Measurements from ENCODE around the gene PTPN4.
"Not testable (repeated sequence)": the region's sequence is repeated elsewhere in the genome, so short reads cannot be mapped to it uniquely, and the experiment has no call there.

The PTPN4 gene

DNA sequence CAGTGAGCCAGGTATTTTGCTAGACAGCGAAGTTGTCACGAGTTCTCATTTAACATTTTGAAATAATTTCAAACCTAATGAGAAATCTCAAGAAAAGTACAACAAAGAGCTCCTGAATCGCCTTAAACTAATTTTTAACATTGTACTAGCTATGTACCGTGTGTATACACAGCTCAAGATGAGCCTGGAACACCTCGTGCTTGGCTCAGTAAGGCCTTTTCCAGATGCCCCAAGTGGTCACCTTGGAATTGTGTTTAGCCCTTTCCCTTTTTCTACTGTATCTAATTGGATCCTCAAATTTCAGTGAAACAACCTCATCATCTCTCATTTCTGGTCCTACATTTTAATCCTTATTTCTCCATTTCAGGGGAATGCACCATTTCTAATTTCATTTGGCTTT is 7.2 kb downstream of the PTPN4 start:
- DNase-seq (ENCODE audit: low spot score): no peak

GRCh38 chr2:119768742-119769141 is 9.0 kb downstream of the PTPN4 start:
- no peak for DNase-seq (ENCODE audit: low spot score)

DNA sequence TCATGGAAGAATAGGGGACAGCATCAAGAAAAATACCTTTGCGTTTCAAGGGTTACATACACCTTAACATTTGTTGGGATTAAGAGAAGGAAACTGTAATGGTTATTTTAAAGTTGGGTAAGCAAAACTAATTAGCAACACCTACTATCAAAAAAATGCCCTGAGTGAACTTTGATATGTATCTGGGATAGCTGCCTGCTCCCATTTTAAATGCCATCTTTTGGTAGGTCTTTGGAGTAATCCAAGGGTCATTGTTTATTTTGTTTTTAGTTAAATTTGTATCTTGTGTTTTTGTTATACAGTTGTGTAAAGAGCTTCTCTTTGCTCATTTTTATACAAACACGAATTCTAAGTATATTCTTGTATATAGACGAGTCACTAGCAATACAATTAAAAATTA is 9.9 kb downstream of the PTPN4 start:
- no peak for DNase-seq (ENCODE audit: low spot score)

GRCh38 chr2:119771331-119771730 is 11.6 kb downstream of the PTPN4 start:
- DNase-seq (ENCODE audit: low spot score): no peak

- DNase-seq (ENCODE audit: low spot score): no peak
These were observed 12.4 kb downstream of the PTPN4 start for GRCh38 chr2:119772128-119772527.

GRCh38 chr2:119772767-119773166 is 13.0 kb downstream of the PTPN4 start:
- DNase-seq (ENCODE audit: low spot score): no peak

- DNase-seq (ENCODE audit: low spot score): no peak
These were observed 14.3 kb downstream of the PTPN4 start for GRCh38 chr2:119774026-119774425.

- DNase-seq (ENCODE audit: low spot score): no peak
These were observed 15.4 kb downstream of the PTPN4 start for GRCh38 chr2:119775102-119775501.

DNA sequence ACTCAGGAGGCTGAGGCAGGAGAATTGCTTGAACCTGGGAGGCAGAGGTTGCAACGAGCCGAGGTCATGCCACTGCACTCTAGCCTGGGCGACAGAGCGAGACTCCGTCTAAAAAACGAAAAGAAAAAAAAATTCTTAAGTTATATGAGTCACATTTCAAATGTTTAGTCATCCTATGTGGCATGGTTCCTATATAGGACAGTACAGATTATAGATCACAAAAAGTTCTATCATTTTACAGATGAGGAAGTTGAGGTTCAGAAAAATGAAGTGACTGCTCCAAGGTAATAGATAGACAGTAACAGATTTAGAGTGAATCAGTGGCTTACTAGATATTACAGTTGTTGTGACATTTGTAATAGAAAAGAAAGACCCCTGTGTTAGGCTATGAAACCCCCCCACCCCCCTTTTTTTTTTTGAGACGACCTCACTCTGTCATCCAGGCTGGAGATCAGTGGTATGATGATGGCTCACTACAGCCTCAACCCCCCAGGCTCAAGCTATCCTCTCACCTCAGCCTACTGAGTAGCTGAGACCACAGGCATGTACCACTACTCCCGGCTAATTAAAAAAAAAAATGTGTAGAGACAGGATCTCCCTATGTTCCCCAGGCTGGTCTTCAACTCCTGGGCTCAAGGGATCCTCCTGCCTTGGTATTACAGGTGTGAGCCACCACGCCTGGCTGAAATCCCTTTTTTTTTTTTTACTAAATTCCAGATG is 22.7 kb downstream of the PTPN4 start:
- no peak for DNase-seq (ENCODE audit: low spot score)

DNA sequence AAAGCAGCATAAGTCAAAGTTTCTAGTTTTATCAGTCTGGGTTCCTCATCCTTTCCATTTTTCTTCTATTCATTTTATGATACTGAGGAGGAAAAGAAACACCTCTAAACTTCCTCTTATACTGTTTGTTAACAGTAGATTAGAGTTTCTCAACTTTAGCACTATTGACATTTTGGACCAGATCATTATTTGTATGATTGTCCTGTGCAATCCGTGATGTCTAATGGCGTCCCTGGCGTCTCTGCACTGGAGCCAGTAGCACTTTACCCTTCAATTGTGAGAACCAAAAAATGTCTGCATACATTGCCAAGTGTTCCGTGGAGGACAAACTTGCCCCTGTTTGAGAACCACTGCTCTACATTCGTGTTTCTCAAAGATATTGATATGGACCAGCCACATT is 25.2 kb downstream of the PTPN4 start:
- DNase-seq (ENCODE audit: low spot score): no peak

GRCh38 chr2:119786295-119786694 is 26.6 kb downstream of the PTPN4 start:
- no peak for DNase-seq (ENCODE audit: low spot score)

DNA sequence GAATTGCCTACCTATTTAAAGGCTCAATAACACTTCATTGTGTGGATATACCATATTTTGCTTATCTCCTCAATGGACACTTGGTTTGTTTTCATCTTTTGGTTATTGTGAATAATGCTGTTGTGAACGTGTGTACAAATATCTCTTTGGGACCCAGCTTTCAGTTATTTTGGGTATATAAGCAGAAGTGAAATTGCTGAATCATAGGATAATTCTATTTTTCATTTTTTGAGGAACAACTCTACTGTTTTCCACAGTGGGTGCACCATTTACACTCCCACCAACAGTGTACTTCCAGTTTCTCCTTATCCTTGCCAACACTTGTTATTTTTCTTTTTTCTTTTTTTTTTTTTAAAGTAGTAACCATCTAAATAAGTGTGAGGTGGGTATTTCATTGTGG is 29.0 kb downstream of the PTPN4 start:
- no peak for DNase-seq (ENCODE audit: low spot score)

DNA sequence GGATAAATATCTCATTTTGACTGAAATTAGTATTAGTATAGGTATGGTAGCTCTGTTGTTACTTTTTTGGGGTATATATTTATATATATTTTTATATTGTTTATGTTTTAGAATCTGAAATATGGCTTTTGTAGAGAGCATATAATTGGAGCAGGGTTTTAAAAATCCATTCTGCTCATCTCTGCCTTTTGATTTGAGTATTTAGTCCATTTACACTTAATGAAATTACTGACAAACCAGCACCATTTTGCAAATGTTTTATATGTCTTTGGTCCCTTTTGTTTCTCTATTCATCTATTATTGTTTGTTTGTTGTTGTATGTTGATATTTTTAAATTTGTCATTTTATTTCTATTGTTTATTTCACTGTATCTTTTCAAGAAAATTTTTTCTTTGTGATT is 30.7 kb downstream of the PTPN4 start:
- no peak for DNase-seq (ENCODE audit: low spot score)

DNA sequence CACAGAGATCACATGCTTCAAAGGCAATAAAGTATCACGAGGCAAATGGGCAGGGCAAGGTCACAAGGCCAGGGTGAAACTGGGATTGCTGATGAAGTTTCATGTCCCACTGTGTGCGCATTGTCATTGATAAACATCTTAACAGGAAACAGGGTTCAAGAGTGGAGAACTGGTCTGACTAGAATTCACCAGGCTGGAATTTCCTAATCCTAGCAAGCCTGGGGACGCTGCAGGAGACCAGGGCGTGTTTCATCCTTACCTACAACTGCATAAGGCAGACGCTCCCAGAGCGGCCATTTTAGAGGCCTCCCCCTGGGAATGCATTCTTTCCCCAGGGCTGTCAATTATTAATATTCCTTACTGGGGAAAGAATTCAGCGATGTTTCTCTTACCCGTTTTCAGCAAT is 33.2 kb downstream of the PTPN4 start:
- DNase-seq (ENCODE audit: low spot score): no peak

DNA sequence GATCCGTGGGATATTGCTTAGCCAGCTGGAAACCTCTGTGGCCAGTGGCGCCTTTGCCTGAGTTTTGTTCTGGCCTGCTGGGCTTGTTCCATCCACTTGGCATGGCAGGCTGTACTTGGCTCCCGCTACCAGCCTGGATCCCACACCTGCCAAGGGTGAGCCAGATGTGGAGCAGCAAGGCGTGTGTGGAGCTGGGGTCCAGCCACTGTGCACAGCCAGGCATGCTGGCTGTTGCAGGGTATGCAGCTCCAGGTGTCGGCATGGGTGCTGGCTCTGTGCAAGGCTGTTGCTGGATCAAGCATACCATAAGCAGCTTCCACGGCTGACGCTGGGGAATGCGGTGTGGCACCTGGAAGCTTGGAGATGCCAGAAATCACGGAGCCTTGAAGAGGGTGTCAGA is 34.5 kb downstream of the PTPN4 start:
- DNase-seq (ENCODE audit: low spot score): no peak

DNA sequence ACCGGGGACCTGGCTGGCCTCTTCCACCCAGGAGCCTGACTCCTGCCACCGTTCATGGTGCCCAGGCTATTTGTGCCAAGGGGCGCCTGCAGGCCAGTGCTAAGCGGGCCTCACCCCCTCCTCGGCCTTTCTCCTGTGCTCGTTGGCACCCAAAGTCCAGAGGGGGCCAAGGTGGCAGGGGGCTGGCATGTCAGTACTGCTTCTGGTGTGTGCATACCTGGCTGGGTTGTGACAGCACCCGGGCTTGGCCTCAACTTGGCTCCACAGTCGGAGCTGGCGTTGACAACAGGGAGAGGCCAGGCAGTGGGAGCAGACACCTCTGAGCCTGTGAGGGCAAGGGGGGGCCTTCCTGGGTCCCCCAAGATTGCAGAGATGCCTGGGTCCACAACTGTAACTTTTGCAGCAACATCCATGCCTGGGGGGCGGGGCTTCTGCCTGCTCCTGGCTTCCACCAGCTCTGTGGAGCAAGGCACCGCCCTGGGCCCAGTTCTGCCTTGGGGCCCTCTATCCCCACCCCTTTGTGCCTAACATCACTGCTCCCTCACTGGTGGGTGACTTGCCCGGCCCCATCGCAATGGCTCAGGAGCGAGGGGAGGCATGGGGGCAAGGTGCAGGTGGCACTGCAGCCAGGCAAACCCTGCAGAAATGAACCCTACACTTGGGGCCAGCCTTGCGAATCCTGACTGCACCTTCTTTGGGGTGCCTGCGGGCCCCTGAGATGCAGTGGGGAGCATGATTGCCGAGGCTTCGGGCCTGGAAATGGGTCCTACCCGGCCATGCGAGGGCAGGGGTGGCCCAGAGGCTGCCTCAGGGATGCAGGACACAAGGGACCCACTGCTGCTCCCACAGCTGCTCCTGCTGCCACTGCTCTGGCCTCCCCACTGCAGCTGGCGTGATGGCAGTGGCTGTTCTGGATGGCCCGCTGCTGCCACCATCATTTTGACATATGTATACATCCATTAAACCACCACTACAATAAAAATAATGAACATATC is 35.9 kb downstream of the PTPN4 start:
- DNase-seq (ENCODE audit: low spot score): no peak

DNA sequence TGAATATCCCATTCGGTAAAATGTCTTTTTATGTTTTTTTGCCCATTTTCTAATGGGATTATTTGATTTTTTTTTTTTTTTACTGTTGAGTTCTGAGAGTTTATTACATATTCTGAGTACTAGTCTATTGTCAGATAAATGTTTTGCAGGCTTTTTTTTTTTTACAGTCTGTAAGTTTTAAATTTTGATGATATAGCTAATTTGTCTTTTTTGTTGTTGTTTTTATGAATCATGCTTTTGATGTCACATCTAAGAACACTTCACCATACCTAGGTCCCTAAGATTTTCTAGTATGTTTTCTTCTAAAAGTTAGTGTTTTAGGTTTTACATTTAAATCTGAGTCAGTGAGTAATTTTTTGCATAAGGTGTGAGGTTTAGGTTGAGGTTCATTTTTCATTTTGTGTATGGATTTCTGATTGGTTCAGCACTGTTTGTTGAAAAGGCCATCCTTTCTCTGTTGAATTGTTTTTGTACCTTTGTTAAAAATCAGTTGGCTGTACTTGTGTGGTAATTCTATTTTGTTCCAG is 40.7 kb downstream of the PTPN4 start:
- no peak for DNase-seq (ENCODE audit: low spot score)

- no peak for DNase-seq (ENCODE audit: low spot score)
These were observed 41.3 kb downstream of the PTPN4 start for GRCh38 chr2:119801040-119801439.

DNA sequence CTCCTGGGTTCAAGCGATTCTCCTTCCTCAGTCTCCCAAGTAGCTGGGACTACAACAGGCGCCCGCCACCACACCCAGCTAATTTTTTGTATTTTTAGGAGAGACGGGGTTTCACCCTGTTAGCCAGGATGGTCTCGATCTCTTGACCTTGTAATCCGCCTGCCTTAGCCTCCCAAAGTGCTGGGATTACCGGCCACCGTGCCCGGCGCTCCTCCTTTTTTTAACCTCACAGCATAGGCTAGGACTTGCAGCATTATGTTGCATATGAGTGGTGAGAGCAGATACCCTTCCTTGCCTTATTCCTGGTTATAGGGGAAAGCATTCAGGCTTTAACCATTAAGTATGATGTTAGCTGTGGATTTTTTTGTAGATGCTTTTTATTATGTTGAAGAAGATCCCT is 42.3 kb downstream of the PTPN4 start:
- not testable (repeated sequence) for DNase-seq (ENCODE audit: low spot score)

DNA sequence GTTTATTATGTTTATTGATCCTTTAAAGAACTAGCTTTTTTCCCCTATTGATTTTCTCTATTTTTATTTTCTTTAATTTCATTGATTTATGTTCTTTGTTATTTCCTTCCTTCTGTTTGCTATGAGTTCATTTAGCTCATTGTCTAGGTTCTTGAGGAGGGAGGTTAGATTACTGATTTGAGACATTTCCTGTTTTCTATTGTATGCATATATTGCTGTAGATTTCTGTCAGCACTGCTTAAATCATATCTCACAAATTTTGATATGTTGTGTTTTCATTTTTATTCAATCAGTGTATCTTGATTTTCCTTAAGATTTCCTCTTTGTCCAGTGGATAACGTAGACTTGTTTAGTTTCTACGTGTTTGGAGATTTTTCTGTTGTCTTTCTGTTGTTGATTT is 43.4 kb downstream of the PTPN4 start:
- no peak for DNase-seq (ENCODE audit: low spot score)

GRCh38 chr2:119804409-119804808 is 44.7 kb downstream of the PTPN4 start:
- DNase-seq (ENCODE audit: low spot score): not testable (repeated sequence)

GRCh38 chr2:119808516-119809147 is 48.9 kb downstream of the PTPN4 start:
- no peak for DNase-seq (ENCODE audit: low spot score)
